CD14-positive monocyte (primary cell): ENCODE measurements around the gene TLCD1. TPM values are rescaled to one million over a fixed set of nuclear protein-coding genes. Genes with fewer than 3 reads are reported as not detected.

ENCODE experiments used
- DNase-seq, 3 donors: peaks; one replicate each; pipeline ENCODE4 v3.0.0-alpha.2; 2011 to 2022
- H2AFZ ChIP-seq: 2 replicates; pipeline ENCODE4 v1.6.0; 2012; ENCODE audit warnings: mild to moderate bottlenecking, low read depth, low read length, inconsistent platforms; ENCODE audit not compliant: insufficient read depth, poor library complexity, severe bottlenecking
- H3K27ac ChIP-seq, 2 donors: 1 replicate in 1 of 2; 2 replicates in 1 of 2; pipeline ENCODE4 v1.5.1; 2012 to 2013; ENCODE audit warnings: low read length in 2 of 2, control low read depth in 1 of 2, inconsistent platforms in 1 of 2, low read depth in 1 of 2, mild to moderate bottlenecking in 1 of 2
- H3K27me3 ChIP-seq, 2 donors: one replicate each; pipeline versions ENCODE4 v1.6.0 to v1.6.1; 2011 to 2013; ENCODE audit warnings: low read length in 2 of 2; ENCODE audit not compliant: control insufficient read depth in 2 of 2, insufficient read depth in 2 of 2
- H3K36me3 ChIP-seq, 2 donors: replicated peaks in 1 of 2; 1 replicate in 1 of 2; 2 replicates in 1 of 2; pipeline versions ENCODE4 v1.5.1 to v1.6.1; 2012 to 2013; ENCODE audit warnings: low read length in 2 of 2, control low read depth in 1 of 2, inconsistent platforms in 1 of 2, mild to moderate bottlenecking in 1 of 2; ENCODE audit not compliant: insufficient read depth in 2 of 2, control insufficient read depth in 1 of 2
- H3K4me1 ChIP-seq, 2 donors: 1 replicate in 1 of 2; 2 replicates in 1 of 2; pipeline versions ENCODE4 v1.5.1 to v1.6.1; 2012 to 2013; ENCODE audit warnings: low read length in 2 of 2, control low read depth in 1 of 2, inconsistent platforms in 1 of 2, mild to moderate bottlenecking in 1 of 2, moderate library complexity in 1 of 2; ENCODE audit not compliant: insufficient read depth in 2 of 2, control insufficient read depth in 1 of 2
- H3K4me2 ChIP-seq: replicated peaks from 2 replicates; pipeline ENCODE3; 2012; ENCODE audit warnings: low read length, moderate library complexity, mild to moderate bottlenecking; ENCODE audit not compliant: poor library complexity, severe bottlenecking; ENCODE audit errors: extremely low read depth
- H3K4me3 ChIP-seq, 3 experiments: fragments of 200-600 bp in 1 of 3; sonication (generic) in 1 of 3; replicated peaks in 1 of 3; 1 replicate in 2 of 3; 2 replicates in 1 of 3; pipeline ENCODE4 v1.5.1; 2011 to 2013; ENCODE audit warnings: low read length in 3 of 3, mild to moderate bottlenecking in 3 of 3, control low read depth in 2 of 3, low read depth in 2 of 3, inconsistent platforms in 1 of 3, moderate library complexity in 1 of 3
- H3K79me2 ChIP-seq: 2 replicates; pipeline ENCODE4 v1.6.0; 2012; ENCODE audit warnings: mild to moderate bottlenecking, control low read depth, inconsistent platforms, low read length, moderate library complexity; ENCODE audit not compliant: insufficient read depth
- H3K9ac ChIP-seq: 2 replicates; pipeline ENCODE4 v1.6.0; 2017; ENCODE audit warnings: low read length, mild to moderate bottlenecking; ENCODE audit not compliant: insufficient read depth, poor library complexity, severe bottlenecking
- H3K9me3 ChIP-seq, 2 donors: replicated peaks in 1 of 2; 1 replicate in 1 of 2; 2 replicates in 1 of 2; pipeline versions ENCODE4 v1.5.1 to v1.6.1; 2012 to 2013; ENCODE audit warnings: low read length in 2 of 2, control low read depth in 1 of 2; ENCODE audit not compliant: control insufficient read depth in 1 of 2, insufficient read depth in 1 of 2
- H4K20me1 ChIP-seq: 2 replicates; pipeline ENCODE4 v1.6.0; 2012; ENCODE audit warnings: mild to moderate bottlenecking, low read length, control low read depth, moderate library complexity; ENCODE audit not compliant: insufficient read depth
- H3K27ac Mint-ChIP-seq, 7 donors: one replicate each; pipeline ENCODE4 v1.8.0; 2020; ENCODE audit warnings: mild to moderate bottlenecking in 7 of 7, mixed read lengths in 7 of 7, moderate library complexity in 6 of 7, inconsistent platforms in 2 of 7
- H3K27me3 Mint-ChIP-seq, 3 donors: one replicate each; pipeline ENCODE4 v1.8.0; 2021 to 2022; ENCODE audit warnings: low read depth in 3 of 3, mild to moderate bottlenecking in 3 of 3, mixed read lengths in 3 of 3, moderate library complexity in 3 of 3, inconsistent platforms in 1 of 3
- H3K36me3 Mint-ChIP-seq, 2 donors: one replicate each; pipeline ENCODE4 v1.8.0; 2020; ENCODE audit warnings: mixed read lengths in 2 of 2, inconsistent platforms in 1 of 2, mild to moderate bottlenecking in 1 of 2
- H3K4me1 Mint-ChIP-seq: one replicate; pipeline ENCODE4 v1.8.0; 2020; ENCODE audit warnings: mild to moderate bottlenecking, mixed read lengths
- H3K4me3 Mint-ChIP-seq, 2 donors: one replicate each; pipeline ENCODE4 v1.8.0; 2020; ENCODE audit warnings: mild to moderate bottlenecking in 2 of 2, mixed read lengths in 2 of 2, moderate library complexity in 1 of 2
- H3K9me3 Mint-ChIP-seq, 7 donors: one replicate each; pipeline ENCODE4 v1.8.0; 2020 to 2022; ENCODE audit warnings: mixed read lengths in 7 of 7, mild to moderate bottlenecking in 6 of 7, moderate library complexity in 6 of 7, inconsistent platforms in 2 of 7
- WGBS: methylation state at CpG from one replicate; pipeline ENCODE4 v1.1.5; 2013; ENCODE audit warnings: missing lambda C conversion rate; ENCODE audit not compliant: insufficient coverage; 5-methylcytosine and 5-hydroxymethylcytosine counted together
- intact Hi-C, 2 donors: fragments of 100-400 bp; cut with micrococcal nuclease; formaldehyde crosslinking; loops; one replicate each; pipeline versions ENCODE4 v1.15.0 to v1.15.1; 2023
- polyA plus RNA-seq, 3 donors: library from polyadenylated mRNA; depleted of rRNA in 1 of 3; unstranded in 2 of 3; stranded (reverse) in 1 of 3; fragments of 300-500 nt in 2 of 3; fragments of >200 nt in 1 of 3; fragmentation: Illumina TruSeq in 2 of 3; gene quantifications; 1 replicate in 2 of 3; 2 replicates in 1 of 3; pipeline ENCODE4 v1.2.3, GENCODE V29; 2012 to 2021
- TF ChIP-seq, protein P1 (sequence below): fragments of 200-600 bp; IDR thresholded peaks from one replicate; pipeline ENCODE4 v1.8.0; 2022; ENCODE audit warnings: antibody characterized with exemption, mild to moderate bottlenecking

TLCD1 gene
- polyA plus RNA-seq, 3 donors = 0.79 TPM; not detected in 2

DNA sequence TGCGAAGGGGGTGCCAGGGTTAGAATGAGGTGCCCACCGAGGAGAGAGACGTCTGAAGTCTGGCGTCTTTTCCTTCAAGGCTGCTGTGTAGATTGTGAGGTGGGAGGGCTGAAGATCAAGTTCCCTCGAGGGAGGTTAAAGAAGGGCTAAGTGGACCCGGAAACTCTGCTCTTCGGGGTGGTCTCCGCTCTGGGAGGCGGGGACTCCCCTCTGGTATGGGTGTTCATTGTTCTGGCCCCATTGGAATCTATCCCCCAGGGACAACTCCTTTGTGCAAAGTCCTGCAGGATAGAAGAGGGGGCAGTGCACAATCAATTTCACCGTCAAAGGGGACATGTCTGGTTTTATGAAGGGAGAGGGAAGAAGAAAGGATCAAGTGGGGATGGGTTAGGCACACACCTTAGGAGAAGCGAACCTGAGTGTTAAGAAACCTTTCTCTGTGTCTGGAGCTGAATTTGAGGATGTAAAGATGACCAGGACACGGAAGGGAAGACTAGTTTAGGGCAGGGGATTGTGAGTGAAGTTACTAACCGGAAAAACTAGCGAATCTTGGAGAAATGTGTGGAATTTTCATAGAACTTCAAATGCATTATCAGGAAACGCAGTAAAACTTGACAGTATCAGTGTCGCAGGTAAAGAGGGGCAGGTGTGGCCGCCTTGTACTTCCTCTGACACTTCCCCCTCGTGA, 7.6 kb downstream of the TLCD1 start:
- Histone ChIP-seq H4K20me1 (peaks cover 36% of the 10 kb centered on the region), H3K36me3 (peaks cover 26 to 47% of the 10 kb centered on the region in 2 donors), H2AFZ (peak overlapping the region; percentile 82), H3K4me1 (peaks cover 45 to 56% of the 10 kb centered on the region in 2 donors), H3K9me3 (no peaks in the 10 kb centered on the region), H3K9ac (peak overlapping the region; percentile 70), H3K4me3 (peak overlapping the region in 2 of 3 experiments; percentile 55 to 78), H3K4me2 (peak overlapping the region; percentile 94), H3K79me2 (peaks cover 35% of the 10 kb centered on the region), H3K27me3 (no peaks in the 10 kb centered on the region), H3K27ac (peak overlapping the region in 1 of 2 donors; percentile 45)
- Mint-ChIP-seq H3K4me3 (peak overlapping the region; percentile 93 to 94), H3K4me1 (peaks cover 36% of the 10 kb centered on the region), H3K27ac (peak overlapping the region; percentile 66 to 92 (median 89)), H3K9me3 (no peaks in the 10 kb centered on the region), H3K36me3 (peaks cover 34 to 54% of the 10 kb centered on the region in 2 donors), H3K27me3 (peaks cover 0 to 5% (median 2%) of the 10 kb centered on the region in 3 donors)
- WGBS = 27% methylated on average over 5 of the region's 18 CpGs
- TF ChIP-seq, protein P1, sequence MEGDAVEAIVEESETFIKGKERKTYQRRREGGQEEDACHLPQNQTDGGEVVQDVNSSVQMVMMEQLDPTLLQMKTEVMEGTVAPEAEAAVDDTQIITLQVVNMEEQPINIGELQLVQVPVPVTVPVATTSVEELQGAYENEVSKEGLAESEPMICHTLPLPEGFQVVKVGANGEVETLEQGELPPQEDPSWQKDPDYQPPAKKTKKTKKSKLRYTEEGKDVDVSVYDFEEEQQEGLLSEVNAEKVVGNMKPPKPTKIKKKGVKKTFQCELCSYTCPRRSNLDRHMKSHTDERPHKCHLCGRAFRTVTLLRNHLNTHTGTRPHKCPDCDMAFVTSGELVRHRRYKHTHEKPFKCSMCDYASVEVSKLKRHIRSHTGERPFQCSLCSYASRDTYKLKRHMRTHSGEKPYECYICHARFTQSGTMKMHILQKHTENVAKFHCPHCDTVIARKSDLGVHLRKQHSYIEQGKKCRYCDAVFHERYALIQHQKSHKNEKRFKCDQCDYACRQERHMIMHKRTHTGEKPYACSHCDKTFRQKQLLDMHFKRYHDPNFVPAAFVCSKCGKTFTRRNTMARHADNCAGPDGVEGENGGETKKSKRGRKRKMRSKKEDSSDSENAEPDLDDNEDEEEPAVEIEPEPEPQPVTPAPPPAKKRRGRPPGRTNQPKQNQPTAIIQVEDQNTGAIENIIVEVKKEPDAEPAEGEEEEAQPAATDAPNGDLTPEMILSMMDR = no peak
- intact Hi-C loops = loop anchor here (2.0 to 10.0 kb wide), 5 partner anchors 56 to 234 kb away; partner anchors contain the start of genes BLTP2 (in 2 of the 2), FLOT2 (in 1 of the 2), SDF2 (in 1 of the 2) and SUPT6H (in 1 of the 2)
- DNase-seq = no peak

- H3K4me1 Mint-ChIP-seq = peaks cover 37% of the 10 kb centered on the region
- Histone ChIP-seq H2AFZ (peak within 1 kb of the TSS; percentile 82), H4K20me1 (peaks cover 29% of the 10 kb centered on the region), H3K9ac (peak within 1 kb of the TSS; percentile 70), H3K79me2 (peaks cover 35% of the 10 kb centered on the region), H3K4me1 (peaks cover 45 to 56% of the 10 kb centered on the region in 2 donors), H3K4me3 (peak within 1 kb of the TSS; percentile 50 to 78 (median 55)), H3K27me3 (no peaks in the 10 kb centered on the region), H3K4me2 (peak within 1 kb of the TSS; percentile 94), H3K9me3 (no peaks in the 10 kb centered on the region), H3K36me3 (peaks cover 19 to 40% of the 10 kb centered on the region in 2 donors), H3K27ac (peak within 1 kb of the TSS; percentile 5 to 61)
- peaks cover 29 to 46% of the 10 kb centered on the region in 2 donors for H3K36me3 Mint-ChIP-seq
- intact Hi-C loops = loop anchor here (2.0 to 10.0 kb wide), 5 partner anchors 55 to 235 kb away; partner anchors contain the start of genes BLTP2 (in 2 of the 2), FLOT2 (in 1 of the 2), SDF2 (in 1 of the 2) and SUPT6H (in 1 of the 2)
- peak within 1 kb of the TSS; percentile 93 to 94 for H3K4me3 Mint-ChIP-seq
- no peaks in the 10 kb centered on the region for H3K9me3 Mint-ChIP-seq
- TF ChIP-seq, protein P1 = peak; percentile 20
- H3K27ac Mint-ChIP-seq = peak within 1 kb of the TSS; percentile 83 to 92 (median 89)
- peaks cover 0 to 5% (median 2%) of the 10 kb centered on the region in 3 donors for H3K27me3 Mint-ChIP-seq
- 0% methylated on average over 28 of the region's 60 CpGs for WGBS
- peak; percentile 66 to 80 (median 70) for DNase-seq
Measured at GRCh38 chr17:28717578-28718332, 8.3 kb downstream of the TLCD1 start, which contains the start of gene RAB34. TSS of gene RAB34 (minus strand) at chr17:28717868. CDS start at chr17:28717266, 602 bp downstream.
